ENCODE data around the gene MRPL21.

MRPL21 gene

DNA sequence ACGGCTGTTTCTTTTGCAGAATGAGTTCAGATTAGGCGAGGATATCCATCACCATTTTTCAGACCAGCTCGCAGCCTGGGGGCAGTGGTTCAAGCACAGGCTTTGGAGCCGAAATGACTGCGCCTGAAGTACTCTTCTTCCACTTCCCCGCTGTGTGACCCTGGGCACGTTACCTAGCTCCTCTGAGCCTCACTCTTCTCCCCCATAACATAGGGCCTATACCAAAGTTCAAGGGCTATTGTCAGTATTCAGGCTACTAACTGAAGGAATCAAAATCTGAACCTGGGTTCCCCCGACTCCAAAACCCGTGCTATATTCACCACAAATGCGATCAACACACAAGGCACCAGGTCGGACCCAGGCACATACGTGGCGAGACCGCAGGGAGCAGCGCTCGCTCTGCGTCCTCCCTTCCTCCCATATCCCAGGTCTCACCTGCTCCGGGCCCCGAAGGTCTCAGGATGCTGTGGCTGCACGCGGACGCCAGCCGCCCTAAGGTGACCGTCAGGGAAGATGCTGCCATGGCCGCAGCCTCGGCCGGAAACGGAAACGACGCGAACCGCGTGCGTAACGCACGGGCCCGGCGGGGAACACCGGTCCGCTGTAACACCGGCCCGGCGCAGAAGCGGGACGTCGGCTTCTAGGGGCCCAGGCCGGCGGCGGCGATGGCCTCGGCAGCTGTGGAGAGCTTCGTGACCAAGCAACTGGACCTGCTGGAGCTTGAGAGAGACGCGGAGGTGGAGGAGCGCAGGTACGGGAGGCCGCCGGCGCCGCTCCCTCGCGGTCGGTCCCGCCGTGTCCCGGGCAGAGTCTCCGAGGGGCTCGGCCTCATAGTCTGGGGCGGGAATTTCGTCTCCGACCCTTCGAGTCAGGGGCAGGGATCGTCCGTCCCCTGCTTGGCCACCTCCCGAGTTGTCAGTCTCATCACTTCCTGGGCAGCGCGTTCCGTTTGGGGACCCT lies at the start of gene MRPL21, which contains the start of gene IGHMBP2:
TSS of gene MRPL21 (minus strand) at position 545 of the 960 bp plus-strand sequence. CDS start at position 523, 22 bp downstream.
TSS of gene IGHMBP2 (plus strand) at position 604 of the 960 bp plus-strand sequence. CDS start at position 666, 62 bp downstream.
- DNase-seq, result peak; percentile 79

DNA sequence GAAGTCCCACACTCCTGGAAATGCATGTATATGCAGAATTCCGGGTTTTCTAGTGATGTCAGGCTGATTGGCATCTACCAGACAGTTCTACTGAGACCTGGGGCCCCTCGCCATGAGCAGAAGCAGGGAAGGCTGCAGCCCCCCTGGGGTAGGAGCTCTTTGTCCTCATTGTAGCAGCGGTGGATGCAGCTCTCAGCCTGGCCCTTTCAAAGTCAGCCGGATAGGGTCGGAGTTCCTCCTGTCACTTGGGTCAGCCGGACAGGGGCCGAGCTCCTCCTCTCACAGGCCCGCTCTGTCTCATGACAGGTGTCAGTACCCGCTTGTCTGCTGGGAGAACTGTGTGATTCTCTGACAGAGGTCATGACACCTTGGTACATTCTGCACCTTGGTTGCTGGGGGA lies 47.1 kb upstream of the MRPL21 start:
- no peak for DNase-seq

- DNase-seq, result peak; percentile 27
These were observed 46.6 kb upstream of the MRPL21 start for GRCh38 chr11:68950270-68950669.

- no peak for DNase-seq
These were observed 45.3 kb upstream of the MRPL21 start for GRCh38 chr11:68948935-68949334.

DNA sequence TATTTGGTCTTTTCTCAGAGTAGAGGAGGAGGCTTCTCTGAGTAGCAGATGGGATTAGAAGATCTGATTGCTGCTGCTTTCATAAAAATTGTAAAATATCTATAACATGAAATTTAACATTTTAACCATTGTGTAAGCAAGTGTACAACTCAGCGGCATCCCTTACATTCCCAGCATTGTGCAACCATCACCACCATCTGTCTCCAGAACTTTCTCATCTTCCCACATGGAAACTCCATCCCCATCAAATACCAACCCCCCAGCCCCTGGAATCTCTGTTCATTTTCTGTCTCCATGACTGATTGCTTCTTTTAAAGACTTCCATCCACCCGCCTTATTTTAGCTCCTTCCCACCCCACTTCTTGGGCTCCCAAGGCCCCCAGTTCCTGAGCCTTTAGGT lies 44.9 kb upstream of the MRPL21 start:
- no peak for DNase-seq

DNA sequence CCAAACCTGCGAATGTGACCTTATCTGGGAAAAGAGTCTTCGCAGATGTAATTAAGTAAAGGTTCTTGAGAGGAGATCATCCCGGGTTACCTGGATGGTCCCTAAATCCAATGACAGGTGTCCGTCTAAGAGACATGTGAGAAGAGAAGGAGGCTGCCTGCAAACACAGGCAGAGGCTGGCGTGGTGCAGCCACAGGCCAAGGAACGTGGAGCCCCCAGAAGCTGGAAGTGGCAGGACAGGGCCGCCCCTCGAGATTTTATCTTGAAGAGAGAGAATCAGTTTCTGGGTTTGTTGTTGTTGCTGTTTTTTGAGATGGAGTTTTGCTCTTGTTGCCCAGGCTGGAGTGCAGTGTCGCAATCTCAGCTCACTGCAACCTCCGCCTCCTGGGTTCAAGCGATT lies 43.5 kb upstream of the MRPL21 start:
- DNase-seq, result no peak

GRCh38 chr11:68946416-68947090 lies 42.9 kb upstream of the MRPL21 start:
- peak; percentile 63 for DNase-seq

GRCh38 chr11:68942751-68943271 lies 39.2 kb upstream of the MRPL21 start:
- DNase-seq, result no peak

GRCh38 chr11:68942095-68942620 lies 38.5 kb upstream of the MRPL21 start:
- no peak for DNase-seq

DNA sequence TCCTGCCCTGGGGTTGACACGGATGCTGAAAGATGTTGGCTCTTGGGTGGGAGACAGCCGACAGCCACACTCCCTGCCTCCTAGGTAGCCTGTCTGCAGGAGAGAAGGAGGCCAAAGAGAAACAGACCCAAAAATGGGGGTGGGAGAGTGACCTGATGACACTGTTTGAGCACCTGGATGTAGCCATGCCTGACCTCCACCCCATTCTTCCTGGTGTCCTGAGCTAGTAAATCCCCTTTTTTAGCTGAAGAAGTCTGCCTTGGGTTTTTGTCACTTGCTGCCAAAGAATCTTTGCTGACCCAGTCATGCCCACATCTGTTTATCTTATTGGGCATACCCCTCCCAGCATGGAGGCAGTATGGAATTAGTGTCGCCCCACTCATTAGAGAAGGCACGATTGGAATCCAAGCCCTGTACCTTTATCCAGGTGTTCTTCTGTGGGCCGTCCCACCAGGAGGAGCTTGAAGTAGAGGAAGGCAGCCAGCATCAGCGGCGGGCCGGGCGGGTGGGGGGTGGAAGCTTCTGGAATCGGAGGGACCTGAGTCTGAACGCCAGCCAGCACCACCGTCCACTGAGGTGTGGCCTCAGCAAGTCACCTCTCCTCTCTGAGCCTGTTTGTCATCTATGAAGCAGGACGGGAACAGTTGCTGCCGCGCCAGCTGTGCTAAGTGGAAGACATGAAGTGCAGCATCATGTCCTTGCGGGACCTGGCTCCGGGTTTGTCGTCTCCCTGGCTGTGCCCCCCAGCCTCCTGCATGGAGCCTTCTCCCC lies 37.9 kb upstream of the MRPL21 start:
- no peak for DNase-seq

GRCh38 chr11:68940651-68941323 lies 37.2 kb upstream of the MRPL21 start:
- DNase-seq, result no peak

DNA sequence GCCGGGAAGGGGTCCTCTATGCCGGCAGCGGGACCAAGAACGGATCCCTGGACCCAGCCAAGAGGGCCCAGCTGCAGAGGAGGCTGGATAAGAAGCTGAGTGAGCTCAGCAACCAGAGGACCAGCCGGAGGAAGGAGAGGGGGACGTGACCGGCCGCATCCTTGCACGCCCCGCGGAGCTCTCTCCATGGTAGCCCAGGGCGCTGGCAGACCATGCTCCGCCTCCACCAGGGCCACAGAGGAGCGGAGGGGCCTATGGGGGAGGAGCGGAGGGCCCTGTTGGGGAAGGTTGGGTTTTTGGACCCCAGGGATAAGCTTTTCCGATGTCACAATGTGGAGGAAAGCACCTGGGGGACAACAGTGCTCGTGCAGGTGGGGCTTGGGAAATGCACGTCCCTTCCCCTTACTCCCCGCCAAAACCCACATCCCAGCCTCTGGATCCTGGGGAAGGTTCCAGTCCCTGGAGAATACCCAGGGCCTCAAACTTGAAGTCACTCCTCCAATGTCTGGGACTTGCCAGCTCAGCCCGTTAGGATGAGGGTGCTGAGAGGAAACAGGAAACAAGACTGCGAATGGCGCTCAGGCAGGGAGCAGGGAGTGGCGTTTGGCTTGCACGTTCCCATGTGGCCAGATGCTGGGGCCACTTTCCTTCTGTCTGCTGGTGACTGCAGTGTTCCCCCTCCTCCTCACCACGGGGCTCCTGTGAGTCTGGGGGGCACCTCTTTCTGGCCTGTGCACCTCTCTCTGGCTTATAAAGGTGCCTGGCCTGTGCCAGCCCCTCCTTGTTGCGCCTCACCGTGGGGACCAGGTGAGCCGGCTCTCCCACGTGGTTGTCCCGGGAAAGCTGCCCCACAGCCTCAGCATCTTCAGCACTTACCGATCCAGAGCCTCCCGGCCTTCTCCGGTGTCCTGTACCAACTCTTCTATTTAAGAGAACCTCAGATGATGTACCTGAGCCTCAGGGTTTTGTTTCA lies 36.2 kb upstream of the MRPL21 start:
- no peak for DNase-seq

DNA sequence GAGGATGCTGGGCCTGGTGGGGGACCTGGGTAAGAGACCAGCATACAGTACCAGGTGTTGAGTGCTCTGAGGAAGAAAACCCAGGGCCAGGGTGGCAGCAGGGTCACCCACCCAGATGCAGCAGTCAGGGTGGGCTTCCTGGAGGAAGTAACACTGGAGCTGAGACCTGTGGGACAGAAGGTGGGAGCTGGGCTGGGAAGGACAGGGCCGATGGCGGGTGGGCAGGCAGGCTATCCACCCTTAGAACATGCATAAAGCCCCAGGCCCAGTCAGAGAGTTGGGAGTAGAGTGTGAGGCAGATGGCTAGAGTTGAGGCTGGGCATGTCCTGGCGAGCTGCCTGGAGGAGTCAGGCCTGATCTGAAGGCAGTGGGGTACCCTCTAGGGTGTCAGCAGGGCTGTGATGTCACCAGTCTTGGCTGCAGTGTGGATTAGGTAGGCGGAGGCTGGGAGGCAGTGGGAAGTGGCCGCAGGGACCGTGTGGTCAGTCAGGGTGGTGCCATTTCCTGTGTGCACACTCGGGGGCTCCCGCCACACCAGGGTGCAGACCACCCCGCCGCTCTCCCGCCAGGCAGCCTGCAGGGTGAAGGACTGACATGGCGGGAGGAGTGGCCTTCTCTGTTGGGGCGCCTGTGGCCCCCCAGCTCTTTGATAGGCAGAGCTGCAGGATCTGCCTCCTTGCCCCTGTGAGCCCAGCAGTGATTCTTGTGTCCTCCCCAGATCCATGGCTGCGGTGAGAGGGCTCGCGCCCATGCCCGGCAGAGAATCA lies 35.4 kb upstream of the MRPL21 start:
- DNase-seq, result peak; percentile 11

- DNase-seq, result no peak
These were observed 34.5 kb upstream of the MRPL21 start for GRCh38 chr11:68938088-68938487.

DNA sequence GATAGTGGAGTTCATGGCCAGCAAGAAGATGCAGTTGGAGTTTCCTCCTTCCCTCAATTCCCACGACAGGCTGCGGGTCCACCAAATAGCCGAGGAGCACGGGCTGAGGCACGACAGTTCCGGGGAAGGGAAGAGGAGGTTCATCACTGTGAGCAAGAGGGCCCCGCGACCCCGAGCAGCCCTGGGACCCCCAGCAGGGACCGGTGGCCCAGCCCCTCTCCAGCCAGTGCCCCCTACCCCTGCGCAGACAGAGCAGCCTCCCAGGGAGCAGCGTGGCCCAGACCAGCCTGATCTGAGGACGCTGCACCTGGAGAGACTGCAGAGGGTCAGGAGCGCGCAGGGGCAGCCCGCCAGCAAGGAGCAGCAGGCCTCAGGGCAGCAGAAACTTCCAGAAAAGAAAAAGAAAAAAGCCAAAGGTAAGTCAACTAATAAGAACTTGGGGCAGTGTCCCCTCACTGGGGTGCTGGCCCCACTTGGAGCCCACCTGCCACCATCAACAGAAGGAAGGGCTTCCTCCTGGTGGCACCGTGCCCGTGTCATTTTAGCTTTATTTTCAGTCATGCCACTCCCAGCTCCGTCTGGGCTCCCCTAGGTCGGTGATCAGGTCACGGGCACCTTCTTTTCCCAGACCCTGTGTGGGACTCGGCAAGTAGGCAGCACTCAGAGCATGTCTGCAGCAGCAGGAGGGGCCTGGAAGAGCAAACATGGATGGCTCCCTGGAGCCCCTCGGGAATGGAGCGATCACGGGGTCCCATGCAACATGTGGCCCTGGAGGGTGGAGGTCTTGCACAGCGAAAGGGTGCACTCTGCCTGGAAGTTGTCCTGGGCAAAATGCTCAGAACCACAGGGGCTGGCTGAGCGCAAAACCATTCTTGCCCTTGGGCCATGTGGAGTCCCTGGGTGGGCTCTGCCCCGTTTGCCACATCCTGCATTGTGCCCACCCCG lies 33.3 kb upstream of the MRPL21 start:
- DNase-seq, result no peak

DNA sequence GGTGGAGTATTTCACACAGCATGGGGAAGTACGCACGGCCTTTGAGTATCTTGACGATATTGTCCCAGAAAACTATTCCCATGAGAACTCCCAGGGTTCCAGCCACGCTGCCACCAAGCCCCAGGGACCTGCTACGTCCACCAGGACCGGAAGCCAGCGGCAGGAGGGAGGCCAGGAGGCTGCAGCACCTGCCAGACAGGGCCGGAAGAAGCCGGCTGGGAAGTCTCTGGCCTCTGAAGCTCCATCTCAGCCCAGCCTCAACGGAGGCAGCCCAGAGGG lies 32.7 kb upstream of the MRPL21 start:
- DNase-seq, result no peak

DNA sequence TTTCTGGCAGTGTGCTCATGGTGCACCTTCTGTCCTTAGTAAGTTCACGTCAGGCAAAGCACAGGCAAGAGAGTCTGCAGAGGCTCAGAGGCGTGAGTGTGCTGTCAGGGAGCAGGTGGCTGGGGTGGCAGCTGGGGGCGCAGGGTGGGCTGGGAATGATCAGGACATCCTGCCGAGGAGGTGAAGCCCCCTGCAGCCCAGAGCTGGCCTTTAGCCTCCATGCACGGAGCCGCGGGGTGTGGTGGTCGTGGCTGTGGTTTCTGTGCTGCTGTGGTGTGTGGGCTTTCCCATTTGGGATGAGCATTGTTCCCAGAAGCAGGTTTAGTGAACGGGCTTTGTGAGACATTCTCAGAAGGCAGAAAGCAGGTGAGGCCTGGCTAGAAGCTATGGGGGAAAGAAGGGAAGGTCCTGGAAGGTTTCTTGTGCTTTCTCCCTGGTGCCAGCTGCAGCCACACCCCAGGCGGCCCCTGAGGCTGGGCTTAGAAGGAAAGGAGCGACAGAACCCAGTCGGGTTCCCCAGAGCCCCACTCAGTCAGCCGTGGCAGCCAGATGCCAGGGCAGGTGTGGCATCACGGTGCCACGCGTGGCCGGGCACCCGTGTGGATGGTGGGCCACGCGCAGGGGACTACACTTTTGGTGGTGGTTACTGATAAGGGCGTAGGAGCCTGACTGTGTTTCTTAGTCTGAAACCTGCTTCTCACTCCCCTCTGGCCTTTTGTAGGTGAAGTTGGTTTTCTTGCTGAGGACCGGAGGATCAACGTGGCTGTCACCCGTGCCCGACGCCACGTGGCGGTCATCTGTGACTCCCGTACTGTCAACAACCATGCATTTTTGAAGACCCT lies 32.1 kb upstream of the MRPL21 start:
- DNase-seq, result no peak

DNA sequence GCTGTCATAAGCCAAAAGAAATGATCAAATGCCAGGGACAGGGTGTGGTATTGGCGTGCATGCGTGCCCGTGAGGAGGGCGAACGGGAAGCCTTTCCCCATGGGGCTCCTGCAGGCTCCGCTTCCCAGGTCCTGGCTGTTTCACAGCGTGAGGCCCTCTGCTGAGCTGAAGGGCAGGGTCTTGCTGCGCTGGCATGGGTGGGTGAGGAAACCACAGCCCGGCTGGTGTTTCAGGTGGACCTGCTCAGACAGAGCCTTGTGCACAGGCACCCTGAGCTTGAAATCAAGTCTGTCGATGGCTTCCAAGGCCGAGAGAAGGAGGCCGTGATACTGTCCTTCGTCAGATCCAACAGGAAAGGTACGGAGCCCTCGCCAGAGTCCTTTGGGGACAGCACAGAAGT lies 31.4 kb upstream of the MRPL21 start:
- no peak for DNase-seq

Data from EL (cell line).